ENCODE results near the gene TGFBR1. TPM values are rescaled to one million over a fixed set of nuclear protein-coding genes. Genes with fewer than 3 reads are reported as not detected.

TGFBR1 gene
- polyA plus RNA-seq, 1 of the 3 experiments (the other 2 are of a cell fraction) = 15.3 TPM

- ChIA-PET POLR2A (no interaction called here), CTCF (interaction anchor here (1.0 kb wide), 1 partner anchor 12 kb away, joined by 3 read pairs; no protein-coding TSS in a partner anchor)
- Histone ChIP-seq H3F3A (replicated peaks; ENCODE audit: insufficient read depth) (no peaks in the 10 kb centered on the region), H3K36me3 (replicated peaks in 1 of 2; ENCODE audit: control insufficient read depth in 1 of 2, insufficient read depth in 2 of 2, low read length in 1 of 2) (no peaks in the 10 kb centered on the region), H3K27ac (ENCODE audit: low read depth in 2 of 2, low read length in 1 of 2) (no peak overlapping the region), H3K9ac (no peak overlapping the region), H3K4me1 (ENCODE audit: control insufficient read depth in 1 of 2, insufficient read depth in 2 of 2, low read depth in 1 of 2, low read length in 1 of 2) (peaks cover 0 to 23% of the 10 kb centered on the region in 2 experiments; a peak in 1 of 4 replicates), H2AFZ (ENCODE audit: low read depth) (no peak overlapping the region), H3K4me3 (ENCODE audit: low read depth in 2 of 2, low read length in 1 of 2) (no peak overlapping the region), H3K27me3 (ENCODE audit: insufficient read depth) (no peaks in the 10 kb centered on the region), H4K20me1 (ENCODE audit: insufficient read depth) (no peaks in the 10 kb centered on the region), H3K79me2 (ENCODE audit: insufficient read depth) (no peaks in the 10 kb centered on the region), H3K9me2 (no peaks in the 10 kb centered on the region), H3K4me2 (no peak overlapping the region), H3K9me3 (no peaks in the 10 kb centered on the region)
- no peak for TF ChIP-seq RFX5 (IDR thresholded peaks at IDR 0.05; ENCODE audit: low read length)
- TF ChIP-seq SIN3A (IDR thresholded peaks at IDR 0.05; ENCODE audit: borderline replicate concordance, low read depth, low read length) = no peak
- TF ChIP-seq, protein P1, sequence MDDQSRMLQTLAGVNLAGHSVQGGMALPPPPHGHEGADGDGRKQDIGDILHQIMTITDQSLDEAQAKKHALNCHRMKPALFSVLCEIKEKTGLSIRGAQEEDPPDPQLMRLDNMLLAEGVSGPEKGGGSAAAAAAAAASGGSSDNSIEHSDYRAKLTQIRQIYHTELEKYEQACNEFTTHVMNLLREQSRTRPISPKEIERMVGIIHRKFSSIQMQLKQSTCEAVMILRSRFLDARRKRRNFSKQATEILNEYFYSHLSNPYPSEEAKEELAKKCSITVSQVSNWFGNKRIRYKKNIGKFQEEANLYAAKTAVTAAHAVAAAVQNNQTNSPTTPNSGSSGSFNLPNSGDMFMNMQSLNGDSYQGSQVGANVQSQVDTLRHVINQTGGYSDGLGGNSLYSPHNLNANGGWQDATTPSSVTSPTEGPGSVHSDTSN (IDR thresholded peaks at IDR 0.05) = no peak
- TF ChIP-seq FOXM1 (IDR thresholded peaks at IDR 0.05; ENCODE audit: low read depth) = no peak
- no peak for TF ChIP-seq TCF12 (IDR thresholded peaks at IDR 0.05)
- DNase-seq = no peak
- 39% methylated on average over 3 of the region's 3 CpGs for whole genome bisulfite sequencing (ENCODE audit: low lambda C conversion rate)
Measured at GRCh38 chr9:99066571-99066970, 38.3 kb upstream of the TGFBR1 start.

DNA sequence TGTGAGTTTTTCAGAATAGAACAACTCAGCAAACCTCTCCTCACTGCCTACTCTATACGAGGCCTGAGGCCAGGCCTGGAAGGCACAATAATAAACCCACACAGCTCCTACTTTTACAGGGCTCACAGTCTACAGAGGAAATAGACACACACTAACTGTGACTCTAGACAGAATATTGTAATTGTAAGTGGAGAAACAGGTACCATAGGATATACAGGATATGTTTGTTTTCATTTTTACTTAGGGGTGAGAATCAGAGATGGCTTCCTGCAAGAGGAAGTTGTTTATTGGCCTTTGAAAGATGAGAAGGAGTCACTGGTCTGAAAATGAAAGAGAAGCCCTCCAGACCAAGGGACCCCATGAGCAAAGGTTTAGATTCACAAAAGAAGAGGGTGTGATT, 35.8 kb upstream of the TGFBR1 start:
- Histone ChIP-seq H3K9me3 (no peaks in the 10 kb centered on the region), H3K27me3 (ENCODE audit: insufficient read depth) (no peaks in the 10 kb centered on the region), H4K20me1 (ENCODE audit: insufficient read depth) (no peaks in the 10 kb centered on the region), H3K79me2 (ENCODE audit: insufficient read depth) (no peaks in the 10 kb centered on the region), H3K4me1 (ENCODE audit: control insufficient read depth in 1 of 2, insufficient read depth in 2 of 2, low read depth in 1 of 2, low read length in 1 of 2) (peaks cover 0 to 24% of the 10 kb centered on the region in 2 experiments; a peak in 1 of 4 replicates), H3K36me3 (replicated peaks in 1 of 2; ENCODE audit: control insufficient read depth in 1 of 2, insufficient read depth in 2 of 2, low read length in 1 of 2) (no peaks in the 10 kb centered on the region), H3K9me2 (no peaks in the 10 kb centered on the region), H3K9ac (no peak overlapping the region), H3F3A (replicated peaks; ENCODE audit: insufficient read depth) (no peaks in the 10 kb centered on the region), H3K27ac (ENCODE audit: low read depth in 2 of 2, low read length in 1 of 2) (no peak overlapping the region), H3K4me3 (ENCODE audit: low read depth in 2 of 2, low read length in 1 of 2) (no peak overlapping the region), H3K4me2 (no peak overlapping the region), H2AFZ (ENCODE audit: low read depth) (no peak overlapping the region)
- ChIA-PET POLR2A (no interaction called here), CTCF (interaction anchor here (0.6 kb wide), 1 partner anchor 11 kb away, joined by 3 read pairs; no protein-coding TSS in a partner anchor)
- no peak for DNase-seq
- 100% methylated on average over 1 of the region's 1 CpG for WGBS (ENCODE audit: low lambda C conversion rate)
- TF ChIP-seq JUND (IDR thresholded peaks at IDR 0.05) (no peak), SIN3A (IDR thresholded peaks at IDR 0.05; ENCODE audit: borderline replicate concordance, low read depth, low read length) (no peak), YY1 (IDR thresholded peaks at IDR 0.05; ENCODE audit: low read depth) (no peak), TCF12 (IDR thresholded peaks at IDR 0.05) (no peak), POLR2AphosphoS5 (IDR thresholded peaks at IDR 0.05; ENCODE audit: low read depth, low read length) (no peak), TEAD4 (IDR thresholded peaks at IDR 0.05; ENCODE audit: borderline replicate concordance, insufficient read depth) (no peak)

DNA sequence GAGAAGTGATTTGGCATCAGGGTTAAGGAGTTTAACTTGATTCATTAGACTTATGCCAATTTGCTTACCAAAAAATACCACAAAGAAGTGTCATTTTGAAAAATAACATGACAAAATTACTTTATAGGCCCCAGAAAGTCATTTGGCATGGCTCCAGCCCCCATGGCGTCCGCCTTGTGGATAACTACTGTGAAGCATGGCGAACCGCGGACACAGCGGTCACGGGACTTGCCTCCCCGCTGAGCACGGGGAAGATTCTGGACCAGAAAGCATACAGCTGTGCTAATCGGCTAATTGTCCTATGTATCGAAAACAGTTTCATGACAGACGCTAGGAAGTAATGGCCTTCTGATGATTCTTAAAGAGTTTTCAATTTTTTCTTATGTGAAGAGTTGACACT, 35.4 kb upstream of the TGFBR1 start:
- ChIA-PET POLR2A (no interaction called here), CTCF (interaction anchor here (0.6 kb wide), 1 partner anchor 11 kb away, joined by 3 read pairs; no protein-coding TSS in a partner anchor)
- WGBS (ENCODE audit: low lambda C conversion rate) = 89% methylated on average over 12 of the region's 12 CpGs
- Histone ChIP-seq H3K4me3 (ENCODE audit: low read depth in 2 of 2, low read length in 1 of 2) (no peak overlapping the region), H3K9ac (no peak overlapping the region), H3K4me1 (ENCODE audit: control insufficient read depth in 1 of 2, insufficient read depth in 2 of 2, low read depth in 1 of 2, low read length in 1 of 2) (peaks cover 0 to 24% of the 10 kb centered on the region in 2 experiments; a peak in 1 of 4 replicates), H3K27ac (ENCODE audit: low read depth in 2 of 2, low read length in 1 of 2) (peak overlapping the region in 1 of 2 experiments; percentile 21; a peak in 1 of 4 replicates), H2AFZ (ENCODE audit: low read depth) (no peak overlapping the region), H3F3A (replicated peaks; ENCODE audit: insufficient read depth) (no peaks in the 10 kb centered on the region), H3K27me3 (ENCODE audit: insufficient read depth) (no peaks in the 10 kb centered on the region), H3K36me3 (replicated peaks in 1 of 2; ENCODE audit: control insufficient read depth in 1 of 2, insufficient read depth in 2 of 2, low read length in 1 of 2) (no peaks in the 10 kb centered on the region), H3K9me2 (no peaks in the 10 kb centered on the region), H3K9me3 (no peaks in the 10 kb centered on the region), H3K4me2 (no peak overlapping the region), H3K79me2 (ENCODE audit: insufficient read depth) (no peaks in the 10 kb centered on the region), H4K20me1 (ENCODE audit: insufficient read depth) (no peaks in the 10 kb centered on the region)
- no peak for TF ChIP-seq RXRA (IDR thresholded peaks at IDR 0.05; ENCODE audit: borderline replicate concordance, low read depth)
- no peak for TF ChIP-seq SIN3A (IDR thresholded peaks at IDR 0.05; ENCODE audit: borderline replicate concordance, low read depth, low read length)
- no peak for TF ChIP-seq ELF1 (IDR thresholded peaks at IDR 0.05)
- no peak for TF ChIP-seq POLR2AphosphoS5 (IDR thresholded peaks at IDR 0.05; ENCODE audit: low read depth, low read length)
- no peak for TF ChIP-seq TEAD4 (IDR thresholded peaks at IDR 0.05; ENCODE audit: borderline replicate concordance, insufficient read depth)
- TF ChIP-seq, protein P2, sequence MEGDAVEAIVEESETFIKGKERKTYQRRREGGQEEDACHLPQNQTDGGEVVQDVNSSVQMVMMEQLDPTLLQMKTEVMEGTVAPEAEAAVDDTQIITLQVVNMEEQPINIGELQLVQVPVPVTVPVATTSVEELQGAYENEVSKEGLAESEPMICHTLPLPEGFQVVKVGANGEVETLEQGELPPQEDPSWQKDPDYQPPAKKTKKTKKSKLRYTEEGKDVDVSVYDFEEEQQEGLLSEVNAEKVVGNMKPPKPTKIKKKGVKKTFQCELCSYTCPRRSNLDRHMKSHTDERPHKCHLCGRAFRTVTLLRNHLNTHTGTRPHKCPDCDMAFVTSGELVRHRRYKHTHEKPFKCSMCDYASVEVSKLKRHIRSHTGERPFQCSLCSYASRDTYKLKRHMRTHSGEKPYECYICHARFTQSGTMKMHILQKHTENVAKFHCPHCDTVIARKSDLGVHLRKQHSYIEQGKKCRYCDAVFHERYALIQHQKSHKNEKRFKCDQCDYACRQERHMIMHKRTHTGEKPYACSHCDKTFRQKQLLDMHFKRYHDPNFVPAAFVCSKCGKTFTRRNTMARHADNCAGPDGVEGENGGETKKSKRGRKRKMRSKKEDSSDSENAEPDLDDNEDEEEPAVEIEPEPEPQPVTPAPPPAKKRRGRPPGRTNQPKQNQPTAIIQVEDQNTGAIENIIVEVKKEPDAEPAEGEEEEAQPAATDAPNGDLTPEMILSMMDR (IDR thresholded peaks at IDR 0.05) = no peak
- no peak for TF ChIP-seq USF2 (IDR thresholded peaks at IDR 0.05; ENCODE audit: borderline replicate concordance, low read depth, low read length)
- no peak for TF ChIP-seq MEF2A (IDR thresholded peaks at IDR 0.05; ENCODE audit: borderline replicate concordance, low read depth)
- TF ChIP-seq TAF1 (IDR thresholded peaks at IDR 0.05; ENCODE audit: borderline replicate concordance, low read depth, low read length) = no peak
- TF ChIP-seq, protein P1 (IDR thresholded peaks at IDR 0.05) = no peak
- no peak for DNase-seq
